Measurements from ENCODE around the gene TCN1.

DNA sequence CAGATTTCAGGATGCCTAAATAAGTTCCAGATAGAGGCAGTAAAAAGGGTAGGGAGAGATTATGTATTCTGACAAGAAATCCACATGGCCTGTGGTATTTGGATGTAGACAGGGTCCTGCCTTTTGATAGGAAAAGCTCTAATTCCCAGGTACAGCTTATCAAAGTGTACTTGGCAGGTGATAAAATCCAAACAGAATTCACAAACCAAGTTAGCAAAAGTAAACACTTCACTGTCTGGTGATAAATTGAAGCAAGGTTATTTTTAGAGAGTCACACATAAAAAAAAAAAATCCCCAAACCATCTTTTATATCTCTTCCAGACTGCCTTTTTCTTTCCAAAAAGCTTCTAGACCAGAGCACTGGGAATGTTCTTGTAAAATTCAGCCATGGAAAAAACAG, 26.7 kb downstream of the TCN1 start:
- TF ChIP-seq, protein P1, sequence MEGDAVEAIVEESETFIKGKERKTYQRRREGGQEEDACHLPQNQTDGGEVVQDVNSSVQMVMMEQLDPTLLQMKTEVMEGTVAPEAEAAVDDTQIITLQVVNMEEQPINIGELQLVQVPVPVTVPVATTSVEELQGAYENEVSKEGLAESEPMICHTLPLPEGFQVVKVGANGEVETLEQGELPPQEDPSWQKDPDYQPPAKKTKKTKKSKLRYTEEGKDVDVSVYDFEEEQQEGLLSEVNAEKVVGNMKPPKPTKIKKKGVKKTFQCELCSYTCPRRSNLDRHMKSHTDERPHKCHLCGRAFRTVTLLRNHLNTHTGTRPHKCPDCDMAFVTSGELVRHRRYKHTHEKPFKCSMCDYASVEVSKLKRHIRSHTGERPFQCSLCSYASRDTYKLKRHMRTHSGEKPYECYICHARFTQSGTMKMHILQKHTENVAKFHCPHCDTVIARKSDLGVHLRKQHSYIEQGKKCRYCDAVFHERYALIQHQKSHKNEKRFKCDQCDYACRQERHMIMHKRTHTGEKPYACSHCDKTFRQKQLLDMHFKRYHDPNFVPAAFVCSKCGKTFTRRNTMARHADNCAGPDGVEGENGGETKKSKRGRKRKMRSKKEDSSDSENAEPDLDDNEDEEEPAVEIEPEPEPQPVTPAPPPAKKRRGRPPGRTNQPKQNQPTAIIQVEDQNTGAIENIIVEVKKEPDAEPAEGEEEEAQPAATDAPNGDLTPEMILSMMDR (IDR thresholded peaks at IDR 0.05; ENCODE audit: low read depth, low read length), result no peak
- TF ChIP-seq EZH2phosphoT487 (IDR thresholded peaks at IDR 0.05; ENCODE audit: low read depth), result no peak

Measured in OCI-LY3 (cell line).